Measurements from ENCODE around the gene ZNF215. TPM values are rescaled to one million over a fixed set of nuclear protein-coding genes. Genes with fewer than 3 reads are reported as not detected.
"Not testable (repeated sequence)": the region's sequence is repeated elsewhere in the genome, so short reads cannot be mapped to it uniquely, and the experiment has no call there.

Gene ZNF215
- total RNA-seq (2021) (0.26 and 0.37 TPM in 2 replicates), Bru-seq, nascent RNA (percentile 20 among the genes with signal in this experiment), BruChase-seq, experiment 1, labeled RNA remaining after a 2-hour chase (percentile 29 among the genes with signal in this experiment), BruChase-seq, experiment 2, labeled RNA remaining after a 6-hour chase (percentile 21 among the genes with signal in this experiment)
- long read RNA-seq, result 0 reads

- BruUV-seq (replicated peaks), result no TSS peak
- peak; percentile 55 for DNase-seq (ENCODE audit: low spot score)
- TF ChIP-seq CTCF (conservative IDR thresholded peaks at IDR 0.05; ENCODE audit: low read depth, low read length), result no peak
- TF ChIP-seq EZH2 (IDR thresholded peaks at IDR 0.05; ENCODE audit: borderline replicate concordance, low read depth, low read length, poor library complexity, severe bottlenecking), result no peak
- intact Hi-C loops (cut with micrococcal nuclease; ENCODE audit: unreplicated experiment), result no loop called here
- no peaks in the 10 kb centered on the region for H3K36me3 ChIP-seq (ENCODE audit: insufficient read depth, low read length, poor library complexity, severe bottlenecking)
- no peaks in the 10 kb centered on the region for H3K4me1 ChIP-seq (ENCODE audit: insufficient read depth, low read length, poor library complexity, severe bottlenecking)
- H3K27ac ChIP-seq (ENCODE audit: low read depth, low read length, poor library complexity, severe bottlenecking), result no peak within 1 kb of the TSS
- peak within 1 kb of the TSS; percentile 44 for H3K4me3 ChIP-seq (ENCODE audit: low read depth, low read length, poor library complexity, severe bottlenecking)
- no peaks in the 10 kb centered on the region for H3K9me3 ChIP-seq (ENCODE audit: low read depth, low read length, poor library complexity, severe bottlenecking)
- peaks cover 30% of the 10 kb centered on the region for H3K27me3 ChIP-seq (replicated peaks; ENCODE audit: insufficient read depth, low read depth, low read length, poor library complexity)
- POLR2A ChIA-PET (ENCODE audit: low non-redundant PET), result no interaction called here
- CTCF ChIA-PET, result no interaction called here
Observed at GRCh38 chr11:6926208-6927029, at the start of gene ZNF215. Gene ZNF215 (plus strand): TSS chr11:6926426. CDS start chr11:6932273, 5,847 bp downstream.

GRCh38 chr11:6876914-6877313, 49.3 kb upstream of the ZNF215 start:
- DNase-seq (ENCODE audit: low spot score), result no peak
- intact Hi-C loops (cut with micrococcal nuclease; ENCODE audit: unreplicated experiment), result no loop called here

GRCh38 chr11:6882751-6883150, 43.5 kb upstream of the ZNF215 start:
- intact Hi-C loops (cut with micrococcal nuclease; ENCODE audit: unreplicated experiment), result no loop called here
- no peaks in the 10 kb centered on the region for H3K4me1 ChIP-seq (ENCODE audit: insufficient read depth, low read length, poor library complexity, severe bottlenecking)
- peaks cover 8% of the 10 kb centered on the region for H3K27me3 ChIP-seq (replicated peaks; ENCODE audit: insufficient read depth, low read depth, low read length, poor library complexity)
- no peaks in the 10 kb centered on the region for H3K9me3 ChIP-seq (ENCODE audit: low read depth, low read length, poor library complexity, severe bottlenecking)
- POLR2A ChIA-PET (ENCODE audit: low non-redundant PET), result no interaction called here
- H3K4me3 ChIP-seq (ENCODE audit: low read depth, low read length, poor library complexity, severe bottlenecking), result no peak overlapping the region
- BruUV-seq (replicated peaks), result no TSS peak
- no peaks in the 10 kb centered on the region for H3K36me3 ChIP-seq (ENCODE audit: insufficient read depth, low read length, poor library complexity, severe bottlenecking)
- CTCF ChIA-PET, result no interaction called here
- no peak for TF ChIP-seq EZH2 (IDR thresholded peaks at IDR 0.05; ENCODE audit: borderline replicate concordance, low read depth, low read length, poor library complexity, severe bottlenecking)
- TF ChIP-seq CTCF (conservative IDR thresholded peaks at IDR 0.05; ENCODE audit: low read depth, low read length), result no peak
- H3K27ac ChIP-seq (ENCODE audit: low read depth, low read length, poor library complexity, severe bottlenecking), result no peak overlapping the region
- DNase-seq (ENCODE audit: low spot score), result no peak

More at GRCh38 chr11:6876914-6877313, 49.3 kb upstream of the ZNF215 start:
- TF ChIP-seq CTCF (conservative IDR thresholded peaks at IDR 0.05; ENCODE audit: low read depth, low read length) (no peak), EZH2 (IDR thresholded peaks at IDR 0.05; ENCODE audit: borderline replicate concordance, low read depth, low read length, poor library complexity, severe bottlenecking) (no peak)
- H3K4me3 ChIP-seq (ENCODE audit: low read depth, low read length, poor library complexity, severe bottlenecking), result no peak overlapping the region
- POLR2A ChIA-PET (ENCODE audit: low non-redundant PET), result no interaction called here
- CTCF ChIA-PET, result no interaction called here
- H3K9me3 ChIP-seq (ENCODE audit: low read depth, low read length, poor library complexity, severe bottlenecking), result no peaks in the 10 kb centered on the region
- H3K4me1 ChIP-seq (ENCODE audit: insufficient read depth, low read length, poor library complexity, severe bottlenecking), result no peaks in the 10 kb centered on the region
- H3K36me3 ChIP-seq (ENCODE audit: insufficient read depth, low read length, poor library complexity, severe bottlenecking), result no peaks in the 10 kb centered on the region
- H3K27me3 ChIP-seq (replicated peaks; ENCODE audit: insufficient read depth, low read depth, low read length, poor library complexity), result no peaks in the 10 kb centered on the region
- BruUV-seq (replicated peaks), result no TSS peak
- H3K27ac ChIP-seq (ENCODE audit: low read depth, low read length, poor library complexity, severe bottlenecking), result no peak overlapping the region

- H3K4me3 ChIP-seq (ENCODE audit: low read depth, low read length, poor library complexity, severe bottlenecking); H3K4me1 ChIP-seq (ENCODE audit: insufficient read depth, low read length, poor library complexity, severe bottlenecking); POLR2A ChIA-PET (ENCODE audit: low non-redundant PET); intact Hi-C loops (cut with micrococcal nuclease; ENCODE audit: unreplicated experiment); H3K27ac ChIP-seq (ENCODE audit: low read depth, low read length, poor library complexity, severe bottlenecking); CTCF ChIA-PET; DNase-seq (ENCODE audit: low spot score); H3K27me3 ChIP-seq (replicated peaks; ENCODE audit: insufficient read depth, low read depth, low read length, poor library complexity); BruUV-seq (replicated peaks); H3K9me3 ChIP-seq (ENCODE audit: low read depth, low read length, poor library complexity, severe bottlenecking); H3K36me3 ChIP-seq (ENCODE audit: insufficient read depth, low read length, poor library complexity, severe bottlenecking): not testable (repeated sequence)
Observed at GRCh38 chr11:6887711-6888110, 38.5 kb upstream of the ZNF215 start.
